Activated CD4-positive, alpha-beta T cell treated with anti-CD3 and anti-CD28 coated beads, Interleukin-2, Interleukin-4, amounts not matched to agents 100 ng/mL and 50 ng/mL, durations not matched to agents 16 hours and 8 hours (primary cell): ENCODE results near the gene S100A8.
A peak's percentile ranks its signal among the peaks of the same experiment; 100 is the strongest.
"Not testable (repeated sequence)": the region's sequence is repeated elsewhere in the genome, so short reads cannot be mapped to it uniquely, and the experiment has no call there.

Experiments used
- DNase-seq: peaks from one replicate; pipeline ENCODE4 v3.0.0-alpha.2; 2020; ENCODE audit warnings: low spot score

S100A8 gene

GRCh38 chr1:153390938-153391710, at the start of gene S100A8:
Gene S100A8, minus strand, starts transcription at chr1:153391073. Its CDS starts 538 bp downstream, at chr1:153390535.
- DNase-seq, result no peak

- no peak for DNase-seq
Observed at GRCh38 chr1:153439273-153439672, 48.4 kb upstream of the S100A8 start.

GRCh38 chr1:153438599-153438998, 47.7 kb upstream of the S100A8 start:
- DNase-seq, result no peak

- DNase-seq, result no peak
Observed at GRCh38 chr1:153437236-153437635, 46.4 kb upstream of the S100A8 start.

- DNase-seq, result no peak
Observed at GRCh38 chr1:153434746-153435455, 44.0 kb upstream of the S100A8 start.

GRCh38 chr1:153432874-153433681, 42.2 kb upstream of the S100A8 start:
- DNase-seq, result no peak

GRCh38 chr1:153431928-153432327, 41.1 kb upstream of the S100A8 start:
- DNase-seq, result no peak

GRCh38 chr1:153431427-153431826, 40.6 kb upstream of the S100A8 start:
- DNase-seq, result no peak

- DNase-seq, result no peak
Observed at GRCh38 chr1:153431002-153431401, 40.1 kb upstream of the S100A8 start.

GRCh38 chr1:153430561-153430960, 39.7 kb upstream of the S100A8 start:
- no peak for DNase-seq

GRCh38 chr1:153430166-153430553, 39.3 kb upstream of the S100A8 start:
- DNase-seq, result no peak

- no peak for DNase-seq
Observed at GRCh38 chr1:153429266-153430165, 38.6 kb upstream of the S100A8 start.

GRCh38 chr1:153428791-153429190, 37.9 kb upstream of the S100A8 start:
- DNase-seq, result no peak

GRCh38 chr1:153428073-153428638, 37.3 kb upstream of the S100A8 start:
- DNase-seq, result no peak

GRCh38 chr1:153426809-153427208, 35.9 kb upstream of the S100A8 start:
- DNase-seq, result no peak

- peak; percentile 39 for DNase-seq
Observed at GRCh38 chr1:153422450-153423068, 31.7 kb upstream of the S100A8 start.

GRCh38 chr1:153420306-153420705, 29.4 kb upstream of the S100A8 start:
- no peak for DNase-seq

GRCh38 chr1:153419436-153419793, 28.5 kb upstream of the S100A8 start:
- not testable (repeated sequence) for DNase-seq

GRCh38 chr1:153418758-153419435, 28.0 kb upstream of the S100A8 start:
- not testable (repeated sequence) for DNase-seq
